IPS-18c (cell line): Measurements from ENCODE around the gene CDK1.

ENCODE experiments used
- H3K4me3 ChIP-seq: 2 replicates; pipeline ENCODE4 v1.7.0; 2013; ENCODE audit warnings: low read depth, mild to moderate bottlenecking, low read length, moderate library complexity; ENCODE audit not compliant: insufficient read depth
- H3K9me3 ChIP-seq: one replicate; pipeline ENCODE4 v1.6.1; 2013; ENCODE audit warnings: mild to moderate bottlenecking, low read length, moderate library complexity; ENCODE audit not compliant: control insufficient read depth, insufficient read depth

The CDK1 gene

DNA sequence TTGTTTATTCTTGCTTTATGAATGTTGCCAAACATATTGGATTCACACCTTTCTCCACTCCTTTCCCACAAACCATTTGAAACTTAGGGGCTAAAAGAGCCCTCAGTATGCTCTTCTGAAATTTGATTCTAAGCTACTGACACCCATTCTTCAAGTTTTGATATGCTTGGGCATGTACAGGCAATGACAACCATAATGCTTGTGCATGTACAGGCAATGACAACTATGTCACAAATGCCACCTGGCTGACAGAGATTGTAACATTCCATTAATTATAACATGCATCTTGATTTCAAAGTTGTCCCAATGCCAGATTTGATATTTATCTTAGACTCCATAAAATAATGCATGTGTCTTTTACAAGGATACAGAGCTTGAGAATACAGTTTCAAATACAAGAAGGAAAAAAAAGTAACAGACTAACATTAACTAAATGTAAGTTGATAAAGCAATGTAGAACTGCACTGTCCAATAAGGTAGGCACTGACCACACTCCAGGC is 17.5 kb upstream of the CDK1 start:
- Histone ChIP-seq H3K9me3 (no peaks in the 10 kb centered on the region), H3K4me3 (no peak overlapping the region)

DNA sequence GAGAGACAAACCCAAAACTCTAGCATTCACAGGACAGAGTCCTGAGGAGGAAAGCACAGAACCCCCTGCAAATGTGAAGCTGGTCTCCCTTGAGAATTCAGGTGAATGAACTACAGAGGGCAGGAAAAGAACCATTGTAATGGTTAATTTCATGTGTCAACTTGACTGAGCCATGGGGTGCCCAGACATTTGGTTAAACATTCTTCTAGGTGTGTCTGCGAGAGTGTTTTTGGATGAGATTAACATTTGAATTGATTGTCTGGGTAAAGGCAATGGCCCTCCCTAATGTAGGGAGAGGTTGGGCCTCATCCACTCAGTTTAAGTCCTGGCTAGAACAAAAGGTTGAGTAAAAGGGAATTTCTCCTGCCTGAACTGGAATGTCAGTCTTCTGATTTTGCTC is 15.7 kb upstream of the CDK1 start:
- H3K4me3 ChIP-seq: no peak overlapping the region
- no peaks in the 10 kb centered on the region for H3K9me3 ChIP-seq

DNA sequence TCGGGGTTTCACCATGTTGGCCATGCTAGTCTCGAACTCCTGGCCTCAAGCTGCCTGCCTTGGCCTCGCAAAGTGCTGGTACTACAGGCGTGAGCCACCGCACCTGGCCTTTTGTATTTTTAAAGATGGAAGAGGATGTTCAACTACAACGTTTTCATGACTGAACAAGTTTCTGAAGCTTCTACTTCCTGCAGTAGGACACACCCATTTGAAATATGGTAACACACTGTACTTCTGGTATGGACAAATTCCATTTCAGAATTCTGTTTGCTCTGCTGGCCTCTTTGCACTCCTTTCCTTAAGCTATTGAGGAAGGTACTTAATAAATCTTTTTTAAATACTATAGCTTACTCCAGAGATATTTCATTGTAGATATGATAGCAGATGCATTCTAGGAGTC is 10.9 kb upstream of the CDK1 start:
- no peak overlapping the region for H3K4me3 ChIP-seq
- peaks cover 2% of the 10 kb centered on the region for H3K9me3 ChIP-seq

DNA sequence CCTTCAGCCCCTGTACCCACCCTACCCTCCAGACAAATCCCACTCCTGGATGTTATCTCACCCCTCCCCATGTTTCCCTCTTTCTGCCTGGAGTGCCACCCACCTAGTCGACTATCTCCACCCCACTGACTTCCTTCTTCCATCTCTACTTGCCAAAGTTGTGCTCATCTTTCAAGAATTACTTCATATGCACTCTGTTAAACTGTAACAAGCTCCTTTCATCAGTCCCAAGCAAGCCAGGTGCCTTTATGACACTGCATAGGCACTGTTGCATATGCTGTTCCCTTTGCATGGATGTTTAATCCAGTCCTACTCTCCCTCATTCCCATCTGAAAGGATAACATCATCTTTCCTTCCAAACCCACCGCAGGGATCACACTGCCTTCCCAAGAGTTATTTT is 8.9 kb upstream of the CDK1 start:
- H3K4me3 ChIP-seq: no peak overlapping the region
- peaks cover 2% of the 10 kb centered on the region for H3K9me3 ChIP-seq

DNA sequence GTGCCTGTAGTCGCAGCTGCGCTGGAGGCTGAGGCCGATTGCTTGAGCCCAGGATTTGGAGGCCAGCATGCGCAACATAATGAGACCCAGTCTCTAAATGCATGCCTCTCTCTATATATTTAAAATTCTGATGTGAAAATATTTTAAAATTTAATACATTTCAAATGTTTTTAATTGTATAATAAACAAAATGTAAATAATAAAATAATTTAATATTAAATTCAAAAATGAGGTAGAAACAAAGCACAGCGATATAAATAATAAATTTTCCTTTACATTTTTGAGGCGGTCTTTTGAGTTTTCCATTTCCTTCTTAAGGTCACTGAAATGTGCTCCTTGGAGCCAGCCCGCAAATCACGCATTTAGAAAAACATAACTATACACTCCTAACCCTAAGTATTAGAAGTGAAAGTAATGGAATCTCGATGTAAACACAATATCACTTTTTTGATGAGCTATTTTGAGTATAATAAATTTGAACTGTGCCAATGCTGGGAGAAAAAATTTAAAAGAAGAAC is 523 bp upstream of the CDK1 start:
- Histone ChIP-seq H3K4me3 (peak overlapping the region; percentile 79; the same call in 1 of the 2 replicates), H3K9me3 (no peaks in the 10 kb centered on the region)

DNA sequence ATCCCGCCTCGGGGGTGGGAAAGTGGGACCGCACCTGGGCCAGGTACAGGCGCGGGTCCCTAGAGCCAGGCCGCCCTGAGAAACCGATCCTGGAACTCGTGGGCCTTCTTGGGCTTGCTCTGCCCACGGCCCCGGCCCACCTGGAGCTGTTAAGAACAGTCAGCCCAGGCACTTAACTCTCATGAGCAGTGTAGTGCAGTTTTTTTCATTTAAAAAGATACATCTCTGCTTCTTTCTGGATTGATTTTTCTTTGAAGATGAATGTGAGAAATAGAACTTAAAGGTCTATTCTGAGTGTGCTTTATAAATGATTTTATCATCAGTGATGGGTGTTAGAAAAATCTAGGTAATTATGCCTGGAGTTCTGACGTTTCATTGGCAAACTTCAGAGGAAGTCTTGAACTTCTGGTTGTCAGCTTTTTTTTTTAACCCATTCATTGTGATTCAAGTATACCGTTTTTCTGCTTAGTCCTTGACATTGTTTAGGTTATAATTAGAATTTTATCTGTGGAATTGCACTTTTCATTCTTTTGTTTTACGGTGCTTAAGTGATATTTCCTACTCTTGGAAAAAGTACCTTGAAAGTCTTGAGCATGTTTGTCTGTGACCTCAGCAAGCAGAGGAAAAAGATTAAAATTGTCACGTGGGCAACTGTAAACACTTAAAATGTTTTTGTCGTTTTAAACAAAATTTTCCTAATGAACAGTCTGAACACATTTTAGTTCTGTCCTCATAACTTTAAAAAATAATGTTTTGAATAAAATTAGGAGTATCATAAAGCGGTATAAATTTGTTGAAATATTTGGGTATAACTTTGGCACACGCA is 906 bp downstream of the CDK1 start:
- Histone ChIP-seq H3K4me3 (peak overlapping the region; percentile 79), H3K9me3 (no peaks in the 10 kb centered on the region)

DNA sequence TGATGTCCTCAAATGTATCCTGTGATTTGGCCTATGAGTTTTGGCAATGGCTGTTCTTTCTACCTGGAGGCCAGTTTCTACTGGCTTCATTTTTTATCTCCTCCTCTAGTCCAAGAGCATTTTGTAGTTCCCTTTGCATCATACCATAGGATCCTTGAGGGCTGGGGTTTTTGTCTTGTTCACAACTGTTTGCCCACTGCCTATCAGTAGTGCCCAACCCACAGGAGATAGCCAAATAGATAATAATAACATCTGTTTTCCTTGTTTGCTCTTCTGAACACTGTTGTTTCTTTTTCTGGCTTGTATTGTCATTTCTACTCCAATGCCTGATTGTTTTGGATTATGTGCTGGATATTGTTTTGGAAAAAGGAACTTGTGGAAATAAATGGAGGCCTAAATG is 3.4 kb downstream of the CDK1 start:
- H3K4me3 ChIP-seq: no peak overlapping the region; the same call in 1 of the 2 replicates
- H3K9me3 ChIP-seq: no peaks in the 10 kb centered on the region

DNA sequence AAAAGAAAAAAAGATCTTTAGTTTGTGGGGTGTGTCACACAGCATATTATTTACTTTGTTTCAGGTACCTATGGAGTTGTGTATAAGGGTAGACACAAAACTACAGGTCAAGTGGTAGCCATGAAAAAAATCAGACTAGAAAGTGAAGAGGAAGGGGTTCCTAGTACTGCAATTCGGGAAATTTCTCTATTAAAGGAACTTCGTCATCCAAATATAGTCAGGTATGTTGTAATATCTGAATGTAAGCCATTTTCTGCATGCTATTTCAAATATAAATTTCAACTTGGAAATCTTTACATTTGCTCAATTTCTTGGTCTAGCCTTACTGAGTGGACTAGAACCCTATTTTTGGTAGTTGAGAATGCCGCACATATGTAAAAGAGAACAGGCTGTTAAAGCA is 6.4 kb downstream of the CDK1 start:
- no peaks in the 10 kb centered on the region for H3K9me3 ChIP-seq
- no peak overlapping the region for H3K4me3 ChIP-seq

DNA sequence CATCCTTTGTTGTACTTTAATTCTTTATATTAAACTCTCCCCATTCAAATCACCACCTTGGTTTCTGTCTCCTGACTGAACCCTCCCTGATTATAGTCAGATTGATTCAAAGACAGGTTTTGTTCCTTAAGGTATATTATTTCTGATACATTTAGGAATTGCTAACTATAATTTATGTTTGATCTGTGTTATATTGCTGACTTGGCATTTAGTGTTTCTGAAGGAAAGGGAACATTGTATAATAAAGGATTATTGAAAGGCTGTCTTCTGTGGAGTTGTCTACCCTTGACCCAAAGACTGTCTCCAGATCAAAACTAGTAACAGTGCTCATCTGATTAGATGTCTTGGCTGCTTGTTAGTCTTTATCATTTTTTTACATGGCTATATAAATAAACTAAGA is 10.3 kb downstream of the CDK1 start:
- no peak overlapping the region for H3K4me3 ChIP-seq
- H3K9me3 ChIP-seq: no peaks in the 10 kb centered on the region

DNA sequence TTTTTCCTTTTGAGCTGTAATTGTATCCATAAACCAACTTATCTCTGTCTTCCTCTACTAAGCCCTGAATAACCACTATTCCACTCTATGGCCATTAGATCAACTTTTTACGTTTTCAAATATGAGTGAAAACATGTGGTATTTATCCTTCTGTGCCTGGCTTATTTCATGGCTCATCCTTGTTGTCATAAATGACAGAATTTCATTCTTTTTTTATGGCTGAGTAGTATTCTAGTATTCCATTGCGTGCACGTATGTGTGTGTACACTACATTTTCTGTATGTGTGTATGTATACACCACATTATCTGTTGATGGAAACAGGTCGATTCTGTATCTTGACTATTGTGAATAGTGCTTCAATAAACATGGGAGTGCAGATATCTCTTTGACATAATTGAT is 11.1 kb downstream of the CDK1 start:
- Histone ChIP-seq H3K9me3 (no peaks in the 10 kb centered on the region), H3K4me3 (no peak overlapping the region)

DNA sequence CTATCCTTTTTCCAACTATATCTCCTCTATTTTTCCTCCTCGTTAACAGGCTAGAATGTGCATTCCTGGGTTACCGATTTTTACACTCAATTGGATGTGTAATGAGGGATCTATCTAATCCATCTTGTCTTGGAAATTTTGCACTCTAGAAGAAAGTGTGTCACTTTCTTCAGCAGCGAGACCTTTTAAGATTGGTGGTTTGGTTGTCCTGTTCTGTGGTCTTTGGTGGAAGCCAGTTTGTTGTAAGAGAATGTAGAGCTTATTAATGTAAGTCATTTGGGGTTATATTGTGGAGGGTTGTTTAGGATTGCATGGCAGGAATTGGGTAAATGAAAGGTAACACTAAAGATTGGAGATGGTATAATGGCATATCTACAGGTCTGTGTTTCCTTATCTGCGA is 16.7 kb downstream of the CDK1 start:
- H3K9me3 ChIP-seq: no peaks in the 10 kb centered on the region

DNA sequence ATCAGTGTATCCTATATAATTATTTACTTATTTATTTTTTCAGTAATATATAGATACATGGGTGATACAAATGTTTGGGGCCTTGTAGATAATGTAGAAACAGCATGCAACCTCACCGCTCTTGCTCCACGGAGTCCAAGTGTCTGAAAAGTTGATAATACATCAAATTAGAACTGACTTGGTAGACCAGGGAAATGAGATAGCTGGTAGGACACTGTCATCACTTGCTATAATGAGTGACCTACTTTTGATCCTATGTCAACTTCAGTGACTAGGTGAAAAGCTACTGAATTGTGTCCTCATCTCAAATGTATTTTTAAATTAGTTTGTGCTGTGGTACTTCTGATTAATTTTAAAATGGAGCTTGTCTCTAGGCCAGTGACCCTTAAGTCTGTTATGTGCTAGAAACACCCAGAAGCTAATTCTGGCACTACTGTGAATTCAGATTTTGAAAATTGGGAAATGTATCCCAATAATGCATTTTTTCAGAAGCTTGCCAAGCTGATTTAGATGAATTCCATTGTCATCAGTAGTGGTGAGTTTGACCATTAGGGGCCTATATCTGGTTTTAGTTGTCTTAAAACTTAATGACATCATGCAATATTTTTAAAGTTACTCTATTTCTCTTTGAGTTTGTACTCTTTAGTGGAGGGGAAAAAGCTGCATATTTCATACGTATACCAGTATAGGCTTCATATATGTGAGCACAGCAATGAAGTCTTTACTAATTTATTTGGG is 17.4 kb downstream of the CDK1 start:
- Histone ChIP-seq H3K4me3 (no peak overlapping the region), H3K9me3 (no peaks in the 10 kb centered on the region)

More for the DNA sequence above, 16.7 kb downstream of the CDK1 start:
- no peak overlapping the region for H3K4me3 ChIP-seq

DNA sequence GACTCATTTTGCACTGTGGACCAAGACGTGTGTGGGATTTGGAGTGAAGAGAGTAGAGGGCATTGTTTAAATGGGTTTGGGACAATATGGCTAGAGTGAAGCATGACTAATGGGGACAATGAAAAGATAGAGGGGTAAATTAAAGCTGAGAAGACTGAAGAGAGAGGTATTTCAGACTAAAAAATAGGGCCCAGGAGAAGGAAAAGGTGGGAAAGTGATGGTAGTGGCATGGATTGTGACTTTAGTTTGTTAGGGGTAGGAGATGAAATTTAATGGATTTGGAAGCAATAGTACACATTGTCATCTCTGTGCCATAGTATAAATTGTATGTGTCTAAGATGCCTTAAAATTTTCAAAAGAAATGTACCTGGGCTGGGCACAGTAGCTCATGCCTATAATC is 18.2 kb downstream of the CDK1 start:
- H3K4me3 ChIP-seq: no peak overlapping the region

DNA sequence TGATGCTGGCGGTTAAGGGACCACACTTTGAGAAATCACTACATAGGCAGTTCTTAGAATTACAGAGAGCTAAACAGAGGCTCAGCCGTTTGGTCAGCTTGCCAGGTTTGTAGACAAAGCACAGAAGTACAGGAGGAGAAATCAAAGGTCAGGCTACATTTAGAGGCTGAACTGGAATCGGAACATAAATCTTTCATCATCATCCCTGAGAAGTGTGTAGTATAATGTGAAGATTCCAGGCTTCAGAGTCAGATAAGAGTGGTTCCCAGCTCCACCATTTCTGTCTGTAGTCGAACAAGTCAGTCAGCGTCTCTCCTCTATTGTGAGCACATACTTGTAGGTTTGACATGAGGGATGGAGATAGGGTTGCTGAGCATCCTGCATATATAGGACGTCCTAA is 18.9 kb downstream of the CDK1 start:
- no peaks in the 10 kb centered on the region for H3K9me3 ChIP-seq
- no peak overlapping the region for H3K4me3 ChIP-seq

More for the DNA sequence above, 18.2 kb downstream of the CDK1 start:
- no peaks in the 10 kb centered on the region for H3K9me3 ChIP-seq

DNA sequence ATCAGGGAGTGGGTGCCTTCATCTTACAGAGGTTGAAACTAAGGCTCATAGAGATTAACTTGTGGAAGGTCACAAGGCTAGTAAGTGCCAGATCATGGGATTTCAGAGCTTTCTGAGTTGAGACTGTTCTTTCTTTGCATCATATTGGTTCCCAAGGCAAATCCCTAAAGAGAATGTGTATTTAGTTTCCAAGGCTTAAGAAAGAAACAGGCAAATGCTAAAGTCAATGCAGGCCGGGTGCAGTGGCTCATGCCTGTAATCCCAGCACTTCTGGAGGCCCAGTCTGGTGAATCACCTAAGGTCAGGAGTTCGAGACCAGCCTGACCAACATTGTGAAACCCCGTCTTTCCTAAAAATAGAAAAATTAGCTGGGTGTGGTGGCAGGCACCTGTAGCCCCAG is 19.8 kb downstream of the CDK1 start:
- H3K9me3 ChIP-seq: no peaks in the 10 kb centered on the region
- H3K4me3 ChIP-seq: no peak overlapping the region

DNA sequence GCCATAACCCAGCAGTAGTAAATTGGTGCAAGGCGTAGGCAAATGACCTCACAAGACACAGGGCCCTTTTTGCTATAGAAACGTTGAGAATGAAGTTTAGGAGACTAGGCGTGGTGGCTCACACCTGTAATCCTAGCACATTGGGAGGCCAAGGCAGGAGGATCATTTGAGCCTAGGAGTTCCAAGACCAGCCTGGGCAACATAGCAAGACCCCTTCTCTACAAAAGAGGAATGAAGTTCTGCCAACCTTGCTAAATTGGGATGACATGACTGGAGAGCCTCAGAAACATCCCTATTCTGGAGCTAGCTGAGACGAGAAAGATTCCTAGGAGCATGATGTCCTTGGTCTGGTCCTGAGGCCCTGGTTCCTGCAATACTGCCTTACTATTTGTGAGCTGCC is 20.6 kb downstream of the CDK1 start:
- Histone ChIP-seq H3K4me3 (no peak overlapping the region), H3K9me3 (no peaks in the 10 kb centered on the region)

DNA sequence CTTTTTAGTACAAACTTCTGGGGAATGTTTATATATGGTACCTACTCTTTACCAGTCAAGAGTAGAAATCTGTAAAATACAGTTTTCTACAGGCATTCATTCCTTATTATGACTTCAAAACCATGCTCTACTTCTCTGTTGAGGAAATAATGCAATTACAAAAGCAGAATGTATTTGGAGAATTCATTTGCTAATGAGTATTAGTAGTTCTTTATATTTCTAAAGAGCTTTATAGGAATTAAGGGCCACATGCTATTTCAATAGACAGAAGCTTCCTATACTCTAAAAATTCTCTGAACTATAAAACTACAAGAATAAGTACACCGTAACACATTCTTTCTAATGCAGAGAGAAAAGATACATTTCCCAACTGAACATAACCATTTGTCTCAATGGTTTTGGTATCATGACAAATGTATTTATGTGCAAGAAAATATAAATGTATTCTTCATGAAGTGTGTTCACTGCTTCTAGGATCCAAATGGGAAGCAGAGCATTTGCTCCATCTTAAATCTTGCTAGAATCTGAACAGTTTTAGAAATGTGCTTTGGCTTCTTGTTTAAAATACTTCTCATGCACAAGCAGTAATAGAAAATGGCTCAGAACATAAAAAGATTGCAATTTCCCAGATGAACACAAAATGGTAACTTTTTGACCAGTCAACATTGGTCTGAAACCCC is 21.8 kb downstream of the CDK1 start:
- no peak overlapping the region for H3K4me3 ChIP-seq
- no peaks in the 10 kb centered on the region for H3K9me3 ChIP-seq

DNA sequence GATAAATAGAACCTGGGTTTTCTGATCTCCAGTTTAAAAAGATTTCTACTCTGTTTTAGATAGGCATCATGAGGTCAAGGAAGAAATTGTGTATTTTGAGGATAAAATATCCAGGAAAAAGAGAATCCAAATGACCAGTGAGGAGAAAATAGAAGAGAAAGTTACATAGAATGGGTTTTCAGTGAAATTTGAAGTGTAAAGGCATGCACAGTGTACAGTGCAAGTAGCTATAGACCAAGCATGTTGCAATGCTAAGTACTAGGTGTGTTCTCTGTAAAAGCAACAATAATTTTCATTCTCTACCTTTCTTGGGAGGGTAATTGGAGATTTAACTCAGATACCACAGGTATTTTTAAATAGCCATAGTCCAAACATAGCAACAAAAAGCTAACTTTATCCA is 22.6 kb downstream of the CDK1 start:
- no peak overlapping the region for H3K4me3 ChIP-seq

More for the DNA sequence above, 22.6 kb downstream of the CDK1 start:
- H3K9me3 ChIP-seq: no peaks in the 10 kb centered on the region
